ENCODE measurements around the gene FAM3B. TPM values are rescaled to one million over a fixed set of nuclear protein-coding genes. Genes with fewer than 3 reads are reported as not detected.

The FAM3B gene
- total and polyA plus RNA-seq, 2 experiments from 2014 or later: 2.5 to 3.6 TPM

DNA sequence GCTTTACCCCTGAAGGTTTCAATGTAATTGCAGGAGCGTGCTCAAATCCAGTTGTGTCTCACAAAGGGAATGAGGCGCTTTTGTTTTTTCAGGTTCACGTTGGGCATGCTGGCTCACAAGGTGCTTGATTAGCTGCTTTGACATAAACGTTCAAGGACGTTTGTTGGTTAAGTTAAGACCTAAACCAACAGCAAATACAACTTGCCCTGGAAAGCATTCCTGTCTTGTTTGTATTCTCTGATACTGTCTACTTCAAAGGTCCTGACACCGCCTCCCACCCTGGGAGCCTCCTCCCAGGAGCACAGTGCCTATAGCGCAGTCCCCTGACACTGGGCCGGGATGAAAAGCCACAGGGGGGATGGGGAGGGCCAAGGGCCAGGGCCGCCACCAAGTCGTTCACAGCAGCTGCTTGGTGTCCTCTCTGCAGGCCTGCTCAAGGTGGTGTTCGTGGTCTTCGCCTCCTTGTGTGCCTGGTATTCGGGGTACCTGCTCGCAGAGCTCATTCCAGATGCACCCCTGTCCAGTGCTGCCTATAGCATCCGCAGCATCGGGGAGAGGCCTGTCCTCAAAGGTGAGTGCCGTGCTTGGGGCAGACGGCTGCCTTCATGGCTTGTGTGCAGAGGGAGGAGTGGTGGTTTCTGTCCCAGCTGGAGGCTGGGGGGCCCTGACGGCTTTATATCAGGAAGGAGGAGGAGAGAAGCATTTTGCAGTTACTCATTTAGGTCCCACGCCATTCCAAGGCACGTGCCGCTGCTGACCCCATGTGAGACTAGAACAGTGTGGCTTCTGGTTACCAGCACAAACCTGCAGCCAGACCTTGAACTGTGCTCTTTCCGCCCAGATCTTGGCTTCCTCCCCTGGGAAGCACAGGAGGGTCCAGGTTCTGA, 6.1 kb downstream of the FAM3B start:
- TF ChIP-seq EZH2phosphoT487 (IDR thresholded peaks at IDR 0.05; ENCODE audit: unreplicated experiment) (no peak), POLR2AphosphoS5 (IDR thresholded peaks at IDR 0.05; ENCODE audit: low read depth) (no peak), ZNF331 (CRISPR knock-in tag; IDR thresholded peaks at IDR 0.05; ENCODE audit: low read depth) (no peak), JUNB (IDR thresholded peaks at IDR 0.05; ENCODE audit: unreplicated experiment) (no peak), STAT1 (IDR thresholded peaks at IDR 0.05; ENCODE audit: unreplicated experiment) (no peak), CREB1 (CRISPR knock-in tag; IDR thresholded peaks at IDR 0.05; ENCODE audit: low read depth) (no peak), EZH2 (IDR thresholded peaks at IDR 0.05; ENCODE audit: low read depth, unreplicated experiment) (no peak), NANOG (IDR thresholded peaks at IDR 0.05; ENCODE audit: borderline replicate concordance) (no peak), ZNF114 (CRISPR knock-in tag; IDR thresholded peaks at IDR 0.05) (no peak)
- TF ChIP-seq, protein P1, sequence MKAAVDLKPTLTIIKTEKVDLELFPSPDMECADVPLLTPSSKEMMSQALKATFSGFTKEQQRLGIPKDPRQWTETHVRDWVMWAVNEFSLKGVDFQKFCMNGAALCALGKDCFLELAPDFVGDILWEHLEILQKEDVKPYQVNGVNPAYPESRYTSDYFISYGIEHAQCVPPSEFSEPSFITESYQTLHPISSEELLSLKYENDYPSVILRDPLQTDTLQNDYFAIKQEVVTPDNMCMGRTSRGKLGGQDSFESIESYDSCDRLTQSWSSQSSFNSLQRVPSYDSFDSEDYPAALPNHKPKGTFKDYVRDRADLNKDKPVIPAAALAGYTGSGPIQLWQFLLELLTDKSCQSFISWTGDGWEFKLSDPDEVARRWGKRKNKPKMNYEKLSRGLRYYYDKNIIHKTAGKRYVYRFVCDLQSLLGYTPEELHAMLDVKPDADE (IDR thresholded peaks at IDR 0.05): no peak
- TF ChIP-seq, protein P2, sequence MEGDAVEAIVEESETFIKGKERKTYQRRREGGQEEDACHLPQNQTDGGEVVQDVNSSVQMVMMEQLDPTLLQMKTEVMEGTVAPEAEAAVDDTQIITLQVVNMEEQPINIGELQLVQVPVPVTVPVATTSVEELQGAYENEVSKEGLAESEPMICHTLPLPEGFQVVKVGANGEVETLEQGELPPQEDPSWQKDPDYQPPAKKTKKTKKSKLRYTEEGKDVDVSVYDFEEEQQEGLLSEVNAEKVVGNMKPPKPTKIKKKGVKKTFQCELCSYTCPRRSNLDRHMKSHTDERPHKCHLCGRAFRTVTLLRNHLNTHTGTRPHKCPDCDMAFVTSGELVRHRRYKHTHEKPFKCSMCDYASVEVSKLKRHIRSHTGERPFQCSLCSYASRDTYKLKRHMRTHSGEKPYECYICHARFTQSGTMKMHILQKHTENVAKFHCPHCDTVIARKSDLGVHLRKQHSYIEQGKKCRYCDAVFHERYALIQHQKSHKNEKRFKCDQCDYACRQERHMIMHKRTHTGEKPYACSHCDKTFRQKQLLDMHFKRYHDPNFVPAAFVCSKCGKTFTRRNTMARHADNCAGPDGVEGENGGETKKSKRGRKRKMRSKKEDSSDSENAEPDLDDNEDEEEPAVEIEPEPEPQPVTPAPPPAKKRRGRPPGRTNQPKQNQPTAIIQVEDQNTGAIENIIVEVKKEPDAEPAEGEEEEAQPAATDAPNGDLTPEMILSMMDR (conservative IDR thresholded peaks at IDR 0.05; ENCODE audit: low read depth in 2 of 2): no peak
- TF ChIP-seq, protein P3, sequence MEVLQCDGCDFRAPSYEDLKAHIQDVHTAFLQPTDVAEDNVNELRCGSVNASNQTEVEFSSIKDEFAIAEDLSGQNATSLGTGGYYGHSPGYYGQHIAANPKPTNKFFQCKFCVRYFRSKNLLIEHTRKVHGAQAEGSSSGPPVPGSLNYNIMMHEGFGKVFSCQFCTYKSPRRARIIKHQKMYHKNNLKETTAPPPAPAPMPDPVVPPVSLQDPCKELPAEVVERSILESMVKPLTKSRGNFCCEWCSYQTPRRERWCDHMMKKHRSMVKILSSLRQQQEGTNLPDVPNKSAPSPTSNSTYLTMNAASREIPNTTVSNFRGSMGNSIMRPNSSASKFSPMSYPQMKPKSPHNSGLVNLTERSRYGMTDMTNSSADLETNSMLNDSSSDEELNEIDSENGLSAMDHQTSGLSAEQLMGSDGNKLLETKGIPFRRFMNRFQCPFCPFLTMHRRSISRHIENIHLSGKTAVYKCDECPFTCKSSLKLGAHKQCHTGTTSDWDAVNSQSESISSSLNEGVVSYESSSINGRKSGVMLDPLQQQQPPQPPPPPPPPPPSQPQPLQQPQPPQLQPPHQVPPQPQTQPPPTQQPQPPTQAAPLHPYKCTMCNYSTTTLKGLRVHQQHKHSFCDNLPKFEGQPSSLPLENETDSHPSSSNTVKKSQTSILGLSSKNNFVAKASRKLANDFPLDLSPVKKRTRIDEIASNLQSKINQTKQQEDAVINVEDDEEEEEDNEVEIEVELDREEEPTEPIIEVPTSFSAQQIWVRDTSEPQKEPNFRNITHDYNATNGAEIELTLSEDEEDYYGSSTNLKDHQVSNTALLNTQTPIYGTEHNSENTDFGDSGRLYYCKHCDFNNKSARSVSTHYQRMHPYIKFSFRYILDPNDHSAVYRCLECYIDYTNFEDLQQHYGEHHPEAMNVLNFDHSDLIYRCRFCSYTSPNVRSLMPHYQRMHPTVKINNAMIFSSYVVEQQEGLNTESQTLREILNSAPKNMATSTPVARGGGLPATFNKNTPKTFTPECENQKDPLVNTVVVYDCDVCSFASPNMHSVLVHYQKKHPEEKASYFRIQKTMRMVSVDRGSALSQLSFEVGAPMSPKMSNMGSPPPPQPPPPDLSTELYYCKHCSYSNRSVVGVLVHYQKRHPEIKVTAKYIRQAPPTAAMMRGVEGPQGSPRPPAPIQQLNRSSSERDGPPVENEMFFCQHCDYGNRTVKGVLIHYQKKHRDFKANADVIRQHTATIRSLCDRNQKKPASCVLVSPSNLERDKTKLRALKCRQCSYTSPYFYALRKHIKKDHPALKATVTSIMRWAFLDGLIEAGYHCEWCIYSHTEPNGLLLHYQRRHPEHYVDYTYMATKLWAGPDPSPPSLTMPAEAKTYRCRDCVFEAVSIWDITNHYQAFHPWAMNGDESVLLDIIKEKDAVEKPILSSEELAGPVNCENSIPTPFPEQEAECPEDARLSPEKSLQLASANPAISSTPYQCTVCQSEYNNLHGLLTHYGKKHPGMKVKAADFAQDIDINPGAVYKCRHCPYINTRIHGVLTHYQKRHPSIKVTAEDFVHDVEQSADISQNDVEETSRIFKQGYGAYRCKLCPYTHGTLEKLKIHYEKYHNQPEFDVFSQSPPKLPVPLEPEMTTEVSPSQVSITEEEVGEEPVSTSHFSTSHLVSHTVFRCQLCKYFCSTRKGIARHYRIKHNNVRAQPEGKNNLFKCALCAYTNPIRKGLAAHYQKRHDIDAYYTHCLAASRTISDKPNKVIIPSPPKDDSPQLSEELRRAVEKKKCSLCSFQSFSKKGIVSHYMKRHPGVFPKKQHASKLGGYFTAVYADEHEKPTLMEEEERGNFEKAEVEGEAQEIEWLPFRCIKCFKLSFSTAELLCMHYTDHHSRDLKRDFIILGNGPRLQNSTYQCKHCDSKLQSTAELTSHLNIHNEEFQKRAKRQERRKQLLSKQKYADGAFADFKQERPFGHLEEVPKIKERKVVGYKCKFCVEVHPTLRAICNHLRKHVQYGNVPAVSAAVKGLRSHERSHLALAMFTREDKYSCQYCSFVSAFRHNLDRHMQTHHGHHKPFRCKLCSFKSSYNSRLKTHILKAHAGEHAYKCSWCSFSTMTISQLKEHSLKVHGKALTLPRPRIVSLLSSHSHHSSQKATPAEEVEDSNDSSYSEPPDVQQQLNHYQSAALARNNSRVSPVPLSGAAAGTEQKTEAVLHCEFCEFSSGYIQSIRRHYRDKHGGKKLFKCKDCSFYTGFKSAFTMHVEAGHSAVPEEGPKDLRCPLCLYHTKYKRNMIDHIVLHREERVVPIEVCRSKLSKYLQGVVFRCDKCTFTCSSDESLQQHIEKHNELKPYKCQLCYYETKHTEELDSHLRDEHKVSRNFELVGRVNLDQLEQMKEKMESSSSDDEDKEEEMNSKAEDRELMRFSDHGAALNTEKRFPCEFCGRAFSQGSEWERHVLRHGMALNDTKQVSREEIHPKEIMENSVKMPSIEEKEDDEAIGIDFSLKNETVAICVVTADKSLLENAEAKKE (CRISPR knock-in tag; IDR thresholded peaks at IDR 0.05): no peak
- TF ChIP-seq, protein P4, sequence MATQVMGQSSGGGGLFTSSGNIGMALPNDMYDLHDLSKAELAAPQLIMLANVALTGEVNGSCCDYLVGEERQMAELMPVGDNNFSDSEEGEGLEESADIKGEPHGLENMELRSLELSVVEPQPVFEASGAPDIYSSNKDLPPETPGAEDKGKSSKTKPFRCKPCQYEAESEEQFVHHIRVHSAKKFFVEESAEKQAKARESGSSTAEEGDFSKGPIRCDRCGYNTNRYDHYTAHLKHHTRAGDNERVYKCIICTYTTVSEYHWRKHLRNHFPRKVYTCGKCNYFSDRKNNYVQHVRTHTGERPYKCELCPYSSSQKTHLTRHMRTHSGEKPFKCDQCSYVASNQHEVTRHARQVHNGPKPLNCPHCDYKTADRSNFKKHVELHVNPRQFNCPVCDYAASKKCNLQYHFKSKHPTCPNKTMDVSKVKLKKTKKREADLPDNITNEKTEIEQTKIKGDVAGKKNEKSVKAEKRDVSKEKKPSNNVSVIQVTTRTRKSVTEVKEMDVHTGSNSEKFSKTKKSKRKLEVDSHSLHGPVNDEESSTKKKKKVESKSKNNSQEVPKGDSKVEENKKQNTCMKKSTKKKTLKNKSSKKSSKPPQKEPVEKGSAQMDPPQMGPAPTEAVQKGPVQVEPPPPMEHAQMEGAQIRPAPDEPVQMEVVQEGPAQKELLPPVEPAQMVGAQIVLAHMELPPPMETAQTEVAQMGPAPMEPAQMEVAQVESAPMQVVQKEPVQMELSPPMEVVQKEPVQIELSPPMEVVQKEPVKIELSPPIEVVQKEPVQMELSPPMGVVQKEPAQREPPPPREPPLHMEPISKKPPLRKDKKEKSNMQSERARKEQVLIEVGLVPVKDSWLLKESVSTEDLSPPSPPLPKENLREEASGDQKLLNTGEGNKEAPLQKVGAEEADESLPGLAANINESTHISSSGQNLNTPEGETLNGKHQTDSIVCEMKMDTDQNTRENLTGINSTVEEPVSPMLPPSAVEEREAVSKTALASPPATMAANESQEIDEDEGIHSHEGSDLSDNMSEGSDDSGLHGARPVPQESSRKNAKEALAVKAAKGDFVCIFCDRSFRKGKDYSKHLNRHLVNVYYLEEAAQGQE (IDR thresholded peaks at IDR 0.05; ENCODE audit: unreplicated experiment): no peak
- H3K4me2 ChIP-seq: no peak overlapping the region
- Mint-ChIP-seq H3K9me3 (no peaks in the 10 kb centered on the region; the same call in 2 of the 3 replicates), H3K36me3 (ENCODE audit: low read depth) (no peaks in the 10 kb centered on the region), H3K27ac (no peak overlapping the region), H3K4me3 (no peak overlapping the region), H3K4me1 (peaks cover 9% of the 10 kb centered on the region; the same call in 2 of the 3 replicates), H3K27me3 (ENCODE audit: insufficient read depth, low read depth, poor library complexity) (peaks cover 3% of the 10 kb centered on the region)
- DNase-seq (ENCODE audit: low spot score) (no peak), ATAC-seq (peak; percentile 57)
- H4K20me1 ChIP-seq (replicated peaks; ENCODE audit: insufficient read depth): no peaks in the 10 kb centered on the region
- no peaks in the 10 kb centered on the region for H3F3A ChIP-seq (replicated peaks; ENCODE audit: low read depth)
- peak overlapping the region; percentile 14; the same call in 1 of the 2 replicates for H2AFZ ChIP-seq
- H3K4me1 ChIP-seq (ENCODE audit: insufficient read depth): no peaks in the 10 kb centered on the region; the same call in 1 of the 2 replicates
- no peaks in the 10 kb centered on the region for H3K9me2 ChIP-seq (ENCODE audit: insufficient read depth)
- H3K27ac ChIP-seq (ENCODE audit: low read depth): no peak overlapping the region
- no peak overlapping the region for H3K4me3 ChIP-seq
- H3K79me2 ChIP-seq (replicated peaks; ENCODE audit: insufficient read depth): no peaks in the 10 kb centered on the region
- H3K36me3 ChIP-seq (ENCODE audit: insufficient read depth): no peaks in the 10 kb centered on the region
- peaks cover 4% of the 10 kb centered on the region; the same call in 1 of the 2 replicates for H3K27me3 ChIP-seq (ENCODE audit: insufficient read depth)

All from GM23338 (cell line).